Loucy (cell line): ENCODE measurements around the gene SRSF7.
"Not testable (repeated sequence)": the region's sequence is repeated elsewhere in the genome, so short reads cannot be mapped to it uniquely, and the experiment has no call there.

ENCODE experiments used
- H2AFZ ChIP-seq: fragments of 200-600 bp; sonication (generic); 2 replicates; pipeline ENCODE4 v1.6.0; 2016; ENCODE audit warnings: antibody characterized with exemption, mild to moderate bottlenecking, low read length, moderate library complexity
- H3F3A ChIP-seq: fragments of 200-600 bp; 2 replicates; pipeline ENCODE4 v1.6.0; 2016; ENCODE audit warnings: antibody characterized with exemption, low read depth, mild to moderate bottlenecking
- H3K27me3 ChIP-seq: fragments of 200-600 bp; sonication (generic); 2 replicates; pipeline ENCODE4 v1.6.1; 2014; ENCODE audit warnings: low read length, mild to moderate bottlenecking; ENCODE audit not compliant: insufficient read depth, poor library complexity, severe bottlenecking
- H3K36me3 ChIP-seq: fragments of 200-600 bp; sonication (generic); 2 replicates; pipeline ENCODE4 v1.6.1; 2016; ENCODE audit warnings: low read length; ENCODE audit not compliant: insufficient read depth
- H3K4me1 ChIP-seq: fragments of 200-600 bp; sonication (generic); 2 replicates; pipeline ENCODE4 v1.5.1; 2014; ENCODE audit warnings: low read length, mild to moderate bottlenecking; ENCODE audit not compliant: insufficient read depth, poor library complexity, severe bottlenecking
- H3K4me2 ChIP-seq: fragments of 200-600 bp; sonication (generic); 2 replicates; pipeline ENCODE4 v1.6.0; 2014; ENCODE audit warnings: antibody characterized with exemption, low read length, low read depth, mild to moderate bottlenecking; ENCODE audit not compliant: poor library complexity, severe bottlenecking
- H3K4me3 ChIP-seq: fragments of 200-600 bp; sonication (generic); 2 replicates; pipeline ENCODE4 v1.5.1; 2014; ENCODE audit warnings: low read length, mild to moderate bottlenecking, mixed read lengths; ENCODE audit not compliant: poor library complexity, severe bottlenecking
- H3K79me2 ChIP-seq: fragments of 200-600 bp; sonication (generic); 2 replicates; pipeline ENCODE4 v1.6.1; 2014; ENCODE audit warnings: low read length; ENCODE audit not compliant: insufficient read depth
- H3K9ac ChIP-seq: fragments of 200-600 bp; sonication (generic); 2 replicates; pipeline ENCODE4 v1.6.0; 2014; ENCODE audit warnings: mild to moderate bottlenecking, low read depth, low read length, moderate library complexity; ENCODE audit not compliant: poor library complexity, severe bottlenecking
- H3K9me2 ChIP-seq: fragments of 200-600 bp; sonication (generic); replicated peaks from 2 replicates; pipeline ENCODE4 v1.6.1; 2016; ENCODE audit warnings: low read depth, low read length, mixed read lengths
- H3K9me3 ChIP-seq: fragments of 200-600 bp; sonication (generic); 2 replicates; pipeline ENCODE4 v1.6.1; 2014; ENCODE audit warnings: mild to moderate bottlenecking, antibody characterized with exemption, low read length, low read depth; ENCODE audit not compliant: insufficient read depth
- H4K20me1 ChIP-seq: fragments of 200-600 bp; sonication (generic); 2 replicates; pipeline ENCODE4 v1.6.0; 2014; ENCODE audit warnings: antibody characterized with exemption, low read length, mild to moderate bottlenecking; ENCODE audit not compliant: insufficient read depth, poor library complexity, severe bottlenecking
- EZH2phosphoT487 ChIP-seq: fragments of 200-600 bp; IDR thresholded peaks from 2 replicates; pipeline ENCODE4 v1.6.1; 2018; ENCODE audit warnings: antibody characterized with exemption, mild to moderate bottlenecking, moderate library complexity, borderline replicate concordance
- TF ChIP-seq, protein P1 (sequence below): fragments of 200-600 bp; sonication (generic); conservative IDR thresholded peaks from 2 replicates; pipeline ENCODE4 v1.5.1; 2014; ENCODE audit warnings: mild to moderate bottlenecking, antibody characterized with exemption, low read length

The SRSF7 gene

GRCh38 chr2:38716185-38716584 lies 35.0 kb downstream of the SRSF7 start:
- Histone ChIP-seq H3K79me2 (no peaks in the 10 kb centered on the region), H3K36me3 (peaks cover 4% of the 10 kb centered on the region; the same call in 1 of the 2 replicates), H2AFZ (no peak overlapping the region), H3K4me1 (no peaks in the 10 kb centered on the region), H3K9me2 (no peaks in the 10 kb centered on the region), H3F3A (no peaks in the 10 kb centered on the region), H3K9ac (no peak overlapping the region), H3K4me3 (no peak overlapping the region), H3K4me2 (no peak overlapping the region), H4K20me1 (no peaks in the 10 kb centered on the region), H3K9me3 (no peaks in the 10 kb centered on the region), H3K27me3 (no peaks in the 10 kb centered on the region)
- no peak for TF ChIP-seq EZH2phosphoT487
- TF ChIP-seq, protein P1, sequence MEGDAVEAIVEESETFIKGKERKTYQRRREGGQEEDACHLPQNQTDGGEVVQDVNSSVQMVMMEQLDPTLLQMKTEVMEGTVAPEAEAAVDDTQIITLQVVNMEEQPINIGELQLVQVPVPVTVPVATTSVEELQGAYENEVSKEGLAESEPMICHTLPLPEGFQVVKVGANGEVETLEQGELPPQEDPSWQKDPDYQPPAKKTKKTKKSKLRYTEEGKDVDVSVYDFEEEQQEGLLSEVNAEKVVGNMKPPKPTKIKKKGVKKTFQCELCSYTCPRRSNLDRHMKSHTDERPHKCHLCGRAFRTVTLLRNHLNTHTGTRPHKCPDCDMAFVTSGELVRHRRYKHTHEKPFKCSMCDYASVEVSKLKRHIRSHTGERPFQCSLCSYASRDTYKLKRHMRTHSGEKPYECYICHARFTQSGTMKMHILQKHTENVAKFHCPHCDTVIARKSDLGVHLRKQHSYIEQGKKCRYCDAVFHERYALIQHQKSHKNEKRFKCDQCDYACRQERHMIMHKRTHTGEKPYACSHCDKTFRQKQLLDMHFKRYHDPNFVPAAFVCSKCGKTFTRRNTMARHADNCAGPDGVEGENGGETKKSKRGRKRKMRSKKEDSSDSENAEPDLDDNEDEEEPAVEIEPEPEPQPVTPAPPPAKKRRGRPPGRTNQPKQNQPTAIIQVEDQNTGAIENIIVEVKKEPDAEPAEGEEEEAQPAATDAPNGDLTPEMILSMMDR: no peak

GRCh38 chr2:38714941-38715340 lies 36.2 kb downstream of the SRSF7 start:
- H3K4me1 ChIP-seq, H4K20me1 ChIP-seq, H3K4me3 ChIP-seq, H2AFZ ChIP-seq, H3K9ac ChIP-seq, H3K4me2 ChIP-seq, H3K9me3 ChIP-seq, H3K27me3 ChIP-seq, H3K9me2 ChIP-seq, H3K79me2 ChIP-seq, H3K36me3 ChIP-seq, H3F3A ChIP-seq: not testable (repeated sequence)

GRCh38 chr2:38713338-38713737 lies 37.8 kb downstream of the SRSF7 start:
- H3K4me1 ChIP-seq: no peaks in the 10 kb centered on the region
- peaks cover 4% of the 10 kb centered on the region; the same call in 1 of the 2 replicates for H3K36me3 ChIP-seq
- H3K79me2 ChIP-seq: no peaks in the 10 kb centered on the region
- H3F3A ChIP-seq: no peaks in the 10 kb centered on the region
- no peak overlapping the region for H2AFZ ChIP-seq
- no peaks in the 10 kb centered on the region for H3K9me2 ChIP-seq
- TF ChIP-seq, protein P1: no peak
- TF ChIP-seq EZH2phosphoT487: no peak
- H3K27me3 ChIP-seq: no peaks in the 10 kb centered on the region
- no peaks in the 10 kb centered on the region for H3K9me3 ChIP-seq
- no peak overlapping the region for H3K4me2 ChIP-seq
- H4K20me1 ChIP-seq: no peaks in the 10 kb centered on the region
- H3K9ac ChIP-seq: no peak overlapping the region
- H3K4me3 ChIP-seq: no peak overlapping the region

GRCh38 chr2:38712871-38713270 lies 38.3 kb downstream of the SRSF7 start:
- no peak for TF ChIP-seq EZH2phosphoT487
- TF ChIP-seq, protein P1: no peak
- Histone ChIP-seq H3K4me1 (no peaks in the 10 kb centered on the region), H3K9me2 (no peaks in the 10 kb centered on the region), H3K9ac (no peak overlapping the region), H3K4me2 (no peak overlapping the region), H3K9me3 (no peaks in the 10 kb centered on the region), H3K79me2 (no peaks in the 10 kb centered on the region), H3F3A (no peaks in the 10 kb centered on the region), H3K27me3 (no peaks in the 10 kb centered on the region), H3K4me3 (no peak overlapping the region), H3K36me3 (peaks cover 4% of the 10 kb centered on the region; the same call in 1 of the 2 replicates), H2AFZ (no peak overlapping the region), H4K20me1 (no peaks in the 10 kb centered on the region)
